AG08396 (cell line): ENCODE measurements around the gene ATPAF2.

Experiments
- DNase-seq: peaks from one replicate; pipeline ENCODE4 v3.0.0; 2012; ENCODE audit warnings: low spot score, mixed read lengths

Gene ATPAF2

GRCh38 chr17:18039535-18040260 is 730 bp upstream of the ATPAF2 start:
- peak; percentile 45 for DNase-seq

DNA sequence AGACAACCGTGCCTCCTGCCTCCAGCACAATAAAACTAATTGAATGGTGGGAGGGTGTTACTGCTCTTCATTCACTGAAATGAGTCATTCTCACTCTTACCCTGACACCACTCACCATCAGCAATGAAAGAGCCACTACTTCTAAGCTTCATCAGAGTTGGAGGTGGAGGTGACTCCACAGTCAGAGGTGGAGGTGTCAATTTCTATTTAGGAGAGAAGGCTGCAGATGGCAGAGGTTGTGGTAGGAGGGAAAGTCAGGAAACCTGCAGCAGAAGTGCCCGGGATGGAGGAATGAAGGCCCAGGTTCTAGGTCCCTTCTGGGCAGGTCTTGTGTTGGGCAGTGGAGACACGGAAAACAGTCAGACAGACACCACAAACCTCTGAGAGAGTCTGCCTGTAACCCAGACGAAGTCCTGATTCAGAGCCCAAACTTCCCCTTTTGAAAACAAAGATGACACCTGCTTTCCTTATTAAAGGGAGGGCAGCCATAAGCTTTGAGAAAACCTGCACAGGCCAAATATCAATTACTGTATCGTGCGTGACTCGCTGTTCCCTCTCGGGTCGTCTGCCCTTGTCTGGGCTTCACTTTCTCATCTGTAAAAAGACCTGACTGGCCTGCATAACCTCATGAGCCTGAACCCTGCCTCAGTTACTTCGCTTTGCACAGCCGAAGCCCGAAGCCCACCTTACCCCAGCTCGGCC is 668 bp downstream of the ATPAF2 start:
- DNase-seq: no peak

DNA sequence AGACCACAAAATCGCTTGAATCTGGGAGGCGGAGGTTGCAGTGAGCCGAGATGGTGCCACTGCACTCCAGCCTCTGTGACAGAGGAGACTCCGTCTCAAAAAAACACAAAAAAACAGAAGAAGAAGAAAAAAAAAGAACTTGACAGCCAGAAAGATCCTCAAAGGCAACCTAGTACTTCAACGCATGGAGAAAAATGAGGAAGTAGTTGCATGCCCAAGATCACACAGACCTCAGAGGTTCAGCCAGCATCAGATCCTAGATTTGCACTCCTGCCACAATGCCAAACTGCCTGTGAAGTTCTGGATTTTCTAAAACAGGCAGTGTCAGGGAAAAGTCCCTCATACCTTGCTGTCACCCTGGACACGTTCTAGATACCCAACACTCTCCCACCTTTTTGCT is 1.5 kb downstream of the ATPAF2 start:
- no peak for DNase-seq

- DNase-seq: no peak
Measured at GRCh38 chr17:18035704-18036103, 3.3 kb downstream of the ATPAF2 start.

DNA sequence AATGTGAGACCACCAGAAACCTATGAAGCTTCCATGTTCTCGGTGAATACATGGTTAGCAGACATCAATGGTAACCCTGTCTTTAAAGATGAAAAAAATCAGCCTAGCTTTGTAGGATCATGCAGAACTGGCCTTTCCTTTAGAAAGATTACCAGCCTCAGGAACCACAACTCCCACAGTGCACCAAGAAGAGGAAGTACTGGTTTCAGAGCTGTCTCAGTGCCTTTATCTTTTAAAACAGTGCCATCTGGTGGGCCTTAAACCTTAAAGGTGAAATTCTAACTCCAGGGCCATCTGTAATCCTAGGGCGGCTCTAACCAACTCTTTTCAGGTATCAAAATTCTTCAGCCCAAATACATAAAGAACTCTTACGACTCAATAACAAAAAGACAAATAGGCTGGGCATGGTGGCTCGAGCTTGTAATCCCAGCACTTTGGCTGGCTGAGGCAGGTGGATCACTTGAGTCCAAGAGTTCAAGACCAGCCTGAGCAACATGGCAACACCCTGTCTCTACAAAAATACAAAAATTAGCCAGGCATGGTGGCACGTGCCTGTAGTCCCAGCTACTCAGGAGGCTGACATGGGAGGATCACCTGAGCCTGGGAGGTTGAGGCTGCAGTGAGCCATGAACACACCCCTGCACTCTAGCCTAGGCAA is 5.4 kb downstream of the ATPAF2 start:
- DNase-seq: peak; percentile 75

- no peak for DNase-seq
Measured at GRCh38 chr17:18031955-18032354, 7.0 kb downstream of the ATPAF2 start.

GRCh38 chr17:18028952-18029540 is 9.9 kb downstream of the ATPAF2 start:
- DNase-seq: no peak

GRCh38 chr17:18028114-18028951 is 10.6 kb downstream of the ATPAF2 start:
- no peak for DNase-seq

DNA sequence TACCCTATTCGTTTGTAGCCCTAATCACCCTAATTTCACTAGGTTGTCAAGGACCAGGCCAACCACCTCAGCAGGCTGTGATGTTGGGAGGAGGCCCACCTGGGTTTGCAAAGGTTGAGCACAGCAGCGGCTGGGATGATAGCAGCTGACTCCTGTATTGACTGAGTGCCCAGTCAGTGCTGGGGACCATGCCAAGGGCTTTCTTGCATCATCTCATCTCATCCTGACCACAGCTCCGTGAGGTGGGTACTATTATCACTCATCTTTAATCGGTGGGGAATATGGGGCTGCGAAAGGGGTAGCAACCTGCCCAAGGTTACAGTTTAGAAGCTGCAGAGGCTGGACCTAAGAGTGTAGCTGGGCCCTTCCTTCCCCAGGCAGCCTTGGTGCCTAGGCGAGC is 11.7 kb downstream of the ATPAF2 start:
- no peak for DNase-seq

- DNase-seq: peak; percentile 42
Measured at GRCh38 chr17:18025945-18026776, 12.8 kb downstream of the ATPAF2 start.

- DNase-seq: no peak
Measured at GRCh38 chr17:18025241-18025944, 13.6 kb downstream of the ATPAF2 start.

DNA sequence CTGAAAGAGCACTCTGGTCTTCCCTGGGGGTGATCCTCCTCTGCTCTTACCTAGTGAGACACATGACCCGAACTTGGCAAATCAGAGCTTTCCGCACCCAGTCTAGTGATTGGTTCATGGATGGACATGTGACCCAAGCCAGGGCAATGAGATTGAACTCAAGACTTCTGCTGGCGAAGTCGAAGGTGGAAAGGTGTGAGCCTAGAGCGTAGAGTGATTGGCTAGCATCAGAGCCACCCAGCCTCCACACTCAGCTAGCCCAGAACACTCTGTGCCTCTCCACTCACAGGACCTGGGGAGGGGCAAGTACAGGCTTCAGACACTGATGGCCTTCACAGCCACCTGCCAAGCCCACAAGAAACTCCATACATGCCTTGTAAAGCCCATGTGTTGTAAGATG is 17.6 kb downstream of the ATPAF2 start:
- no peak for DNase-seq

DNA sequence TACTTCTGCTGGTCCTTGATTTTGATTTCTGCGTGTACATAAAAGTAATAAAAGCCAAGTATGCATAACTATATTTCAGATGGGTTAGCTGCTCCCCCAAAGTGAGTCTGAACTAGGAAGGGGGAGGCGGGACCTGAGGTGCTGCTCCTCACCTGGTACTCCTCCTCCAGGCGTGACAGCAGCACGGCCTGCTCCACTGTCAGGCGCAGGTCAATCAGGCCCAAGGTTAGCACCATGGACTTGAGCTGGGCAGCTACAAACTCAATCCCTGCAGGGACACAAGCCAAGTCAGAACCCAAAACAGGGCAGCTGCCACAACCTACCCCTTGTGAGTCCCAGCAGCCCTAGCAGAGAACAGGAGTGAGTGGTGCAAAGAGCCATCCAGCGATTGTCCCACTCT is 18.0 kb downstream of the ATPAF2 start:
- DNase-seq: no peak

- DNase-seq: no peak
Measured at GRCh38 chr17:18019838-18020154, 19.2 kb downstream of the ATPAF2 start.

- no peak for DNase-seq
Measured at GRCh38 chr17:18018411-18018921, 20.5 kb downstream of the ATPAF2 start.

DNA sequence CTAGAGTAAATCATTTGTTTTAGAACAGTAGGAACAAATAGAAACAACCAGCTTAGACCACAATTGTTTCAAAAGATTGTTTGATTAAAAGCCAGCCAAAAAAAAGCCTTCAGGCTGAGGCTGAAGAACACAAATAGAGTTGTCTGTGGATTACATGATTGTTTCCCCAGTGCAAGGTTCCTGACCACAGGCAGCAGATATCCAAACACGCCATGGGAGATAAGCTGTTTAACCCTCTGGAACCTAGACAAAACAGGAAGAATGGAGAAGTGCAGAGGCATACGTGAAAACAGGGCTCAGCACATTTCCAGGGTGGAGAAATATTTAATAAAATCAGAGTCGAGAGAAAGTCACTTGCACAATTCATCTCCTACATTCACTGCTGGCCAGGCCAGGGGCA is 21.0 kb downstream of the ATPAF2 start:
- DNase-seq: no peak

DNA sequence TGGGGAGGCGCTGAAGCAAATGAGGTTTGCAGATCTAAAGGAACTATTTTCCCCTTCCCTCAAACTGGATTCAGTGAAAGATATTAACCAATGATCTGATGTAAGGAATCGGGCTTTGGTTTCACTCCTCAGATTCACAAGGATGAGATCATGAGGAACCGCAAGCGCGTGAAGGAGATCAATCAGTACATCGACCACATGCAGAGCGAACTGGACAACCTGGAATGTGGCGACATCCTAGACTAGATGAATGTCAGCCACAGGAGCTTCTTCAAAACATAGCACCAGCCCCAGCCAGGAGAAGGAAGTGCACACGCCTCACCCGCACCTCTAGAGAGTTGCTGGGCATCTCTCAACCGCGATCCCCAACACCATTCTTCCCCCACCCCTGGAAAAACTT is 22.5 kb downstream of the ATPAF2 start:
- no peak for DNase-seq

DNA sequence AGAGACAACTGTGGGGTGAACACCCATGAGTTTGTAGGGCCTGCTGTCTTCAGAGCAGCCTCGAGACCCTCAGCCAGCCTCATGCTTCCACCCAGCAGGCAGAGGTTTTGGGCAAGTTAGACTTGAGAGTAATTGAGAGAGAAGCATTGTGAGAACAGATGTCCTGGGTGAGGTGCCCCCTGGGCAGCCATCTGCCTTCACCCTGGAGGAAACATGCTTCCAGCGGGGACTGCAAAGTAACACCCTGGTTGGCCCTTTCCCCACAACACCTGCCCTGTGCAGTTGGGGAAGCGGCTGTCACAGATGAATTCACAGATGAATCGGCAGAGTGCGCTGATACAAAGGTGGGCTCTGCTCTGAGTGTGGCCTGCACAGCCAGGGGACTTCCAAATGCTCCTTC is 23.4 kb downstream of the ATPAF2 start:
- no peak for DNase-seq

- DNase-seq: no peak
Measured at GRCh38 chr17:18014006-18014405, 25.0 kb downstream of the ATPAF2 start.

GRCh38 chr17:18011286-18011685 is 27.7 kb downstream of the ATPAF2 start:
- DNase-seq: no peak
